ENCODE data around the gene PDCD1.

- TF ChIP-seq CTCF (IDR thresholded peaks at IDR 0.05) (no peak), POLR2A (IDR thresholded peaks at IDR 0.05) (no peak)
Observed at GRCh38 chr2:241860184-241861078, 1.7 kb upstream of the PDCD1 start.

All from esophagus squamous epithelium (tissue), 4 donors.